ENCODE data around the gene JMJD8.

GRCh38 chr16:658679-659571 is 25.2 kb downstream of the JMJD8 start:
- TF ChIP-seq, protein P1, sequence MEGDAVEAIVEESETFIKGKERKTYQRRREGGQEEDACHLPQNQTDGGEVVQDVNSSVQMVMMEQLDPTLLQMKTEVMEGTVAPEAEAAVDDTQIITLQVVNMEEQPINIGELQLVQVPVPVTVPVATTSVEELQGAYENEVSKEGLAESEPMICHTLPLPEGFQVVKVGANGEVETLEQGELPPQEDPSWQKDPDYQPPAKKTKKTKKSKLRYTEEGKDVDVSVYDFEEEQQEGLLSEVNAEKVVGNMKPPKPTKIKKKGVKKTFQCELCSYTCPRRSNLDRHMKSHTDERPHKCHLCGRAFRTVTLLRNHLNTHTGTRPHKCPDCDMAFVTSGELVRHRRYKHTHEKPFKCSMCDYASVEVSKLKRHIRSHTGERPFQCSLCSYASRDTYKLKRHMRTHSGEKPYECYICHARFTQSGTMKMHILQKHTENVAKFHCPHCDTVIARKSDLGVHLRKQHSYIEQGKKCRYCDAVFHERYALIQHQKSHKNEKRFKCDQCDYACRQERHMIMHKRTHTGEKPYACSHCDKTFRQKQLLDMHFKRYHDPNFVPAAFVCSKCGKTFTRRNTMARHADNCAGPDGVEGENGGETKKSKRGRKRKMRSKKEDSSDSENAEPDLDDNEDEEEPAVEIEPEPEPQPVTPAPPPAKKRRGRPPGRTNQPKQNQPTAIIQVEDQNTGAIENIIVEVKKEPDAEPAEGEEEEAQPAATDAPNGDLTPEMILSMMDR (optimal IDR thresholded peaks at IDR 0.05 in 1 of 3, IDR thresholded peaks at IDR 0.05 in 1 of 3, conservative IDR thresholded peaks at IDR 0.05 in 1 of 3; ENCODE audit: extremely low read depth in 1 of 3, insufficient read depth in 2 of 3, low read length in 3 of 3): peak in 2 of 3 experiments; percentile 6 to 26
- TF ChIP-seq EZH2 (IDR thresholded peaks at IDR 0.05; ENCODE audit: low read length): no peak

Data from keratinocyte (primary cell).